Sigmoid colon (tissue), 7 donors: Measurements from ENCODE around the gene EME1. TPM values are rescaled to one million over a fixed set of nuclear protein-coding genes. Genes with fewer than 3 reads are reported as not detected.
A peak's percentile ranks its signal among the peaks of the same experiment; 100 is the strongest.

Experiments used
- DNase-seq: peaks from one replicate; pipeline ENCODE4 v3.0.0-alpha.2; 2019
- H3K27ac ChIP-seq, 4 donors: fragments of 200-600 bp; sonication (generic); one replicate each; pipeline ENCODE4 v1.5.1; 2016 to 2019; ENCODE audit warnings: mild to moderate bottlenecking in 1 of 4
- H3K27me3 ChIP-seq, 3 donors: fragments of 200-600 bp; sonication (generic); one replicate each; pipeline ENCODE4 v1.5.1; 2019; ENCODE audit warnings: mild to moderate bottlenecking in 1 of 3
- H3K36me3 ChIP-seq, 4 donors: fragments of 200-600 bp; sonication (generic); one replicate each; pipeline ENCODE4 v1.5.1; 2016 to 2019
- H3K4me1 ChIP-seq, 4 donors: fragments of 200-600 bp; sonication (generic); one replicate each; pipeline ENCODE4 v1.5.1; 2017 to 2019
- H3K4me3 ChIP-seq, 4 donors: fragments of 200-600 bp; sonication (generic); one replicate each; pipeline ENCODE4 v1.5.1; 2017 to 2019; ENCODE audit warnings: mild to moderate bottlenecking in 2 of 4, moderate library complexity in 1 of 4
- H3K9me3 ChIP-seq, 4 donors: fragments of 200-600 bp in 3 of 4; sonication (generic) in 3 of 4; one replicate each; pipeline versions ENCODE4 v1.5.1 to v1.6.1; 2013 to 2019
- EP300 ChIP-seq, 4 donors: sonication (generic); formaldehyde crosslinking; IDR thresholded peaks; one replicate each; pipeline ENCODE4 v1.6.1; 2017; ENCODE audit warnings: antibody characterized with exemption in 4 of 4
- POLR2A ChIP-seq, 2 donors: fragments of 450-650 bp; IDR thresholded peaks; one replicate each; pipeline ENCODE4 v1.6.1; 2016; ENCODE audit warnings: antibody characterized with exemption in 2 of 2, mild to moderate bottlenecking in 2 of 2, moderate library complexity in 2 of 2
- POLR2AphosphoS5 ChIP-seq, 4 donors: sonication (generic); formaldehyde crosslinking; IDR thresholded peaks; one replicate each; pipeline ENCODE4 v1.6.1; 2017; ENCODE audit warnings: antibody characterized with exemption in 4 of 4
- WGBS, 2 donors: extraction: QIAGEN DNeasy Blood & Tissue Kit; methylation state at CpG; one replicate each; pipeline ENCODE4 v1.1.7; 2013; 5-methylcytosine and 5-hydroxymethylcytosine counted together
- intact Hi-C: fragments of 100-400 bp; cut with DNase I; formaldehyde crosslinking; loops from one replicate; pipeline ENCODE4 v1.15.1; 2023
- polyA plus RNA-seq, 3 donors: library from polyadenylated mRNA; stranded (reverse); fragments of 200-250 nt; gene quantifications; one replicate each; pipeline ENCODE4 v1.2.3, GENCODE V29; 2013
- total RNA-seq, 4 donors: library from RNA; depleted of rRNA; stranded (reverse); fragments of >200 nt; gene quantifications; one replicate each; pipeline ENCODE4 v1.1.0, GENCODE V29; 2016
- TF ChIP-seq, protein P1 (sequence below), 4 experiments: fragments of 450-650 bp in 3 of 4; fragments of 200-600 bp in 1 of 4; IDR thresholded peaks; one replicate each; pipeline ENCODE4 v1.5.1; 2016 to 2019; ENCODE audit warnings: antibody characterized with exemption in 4 of 4, mild to moderate bottlenecking in 3 of 4, moderate library complexity in 2 of 4
- donor health status: healthy with polysubstance abuse.
- donor health status: Bipolar disorder and iron deficiency.
- donor health status: healthy.

Gene EME1
- total and polyA plus RNA-seq, 7 donors, result 0.36 to 3.5 (median 1.2) TPM; not detected in 4

DNA sequence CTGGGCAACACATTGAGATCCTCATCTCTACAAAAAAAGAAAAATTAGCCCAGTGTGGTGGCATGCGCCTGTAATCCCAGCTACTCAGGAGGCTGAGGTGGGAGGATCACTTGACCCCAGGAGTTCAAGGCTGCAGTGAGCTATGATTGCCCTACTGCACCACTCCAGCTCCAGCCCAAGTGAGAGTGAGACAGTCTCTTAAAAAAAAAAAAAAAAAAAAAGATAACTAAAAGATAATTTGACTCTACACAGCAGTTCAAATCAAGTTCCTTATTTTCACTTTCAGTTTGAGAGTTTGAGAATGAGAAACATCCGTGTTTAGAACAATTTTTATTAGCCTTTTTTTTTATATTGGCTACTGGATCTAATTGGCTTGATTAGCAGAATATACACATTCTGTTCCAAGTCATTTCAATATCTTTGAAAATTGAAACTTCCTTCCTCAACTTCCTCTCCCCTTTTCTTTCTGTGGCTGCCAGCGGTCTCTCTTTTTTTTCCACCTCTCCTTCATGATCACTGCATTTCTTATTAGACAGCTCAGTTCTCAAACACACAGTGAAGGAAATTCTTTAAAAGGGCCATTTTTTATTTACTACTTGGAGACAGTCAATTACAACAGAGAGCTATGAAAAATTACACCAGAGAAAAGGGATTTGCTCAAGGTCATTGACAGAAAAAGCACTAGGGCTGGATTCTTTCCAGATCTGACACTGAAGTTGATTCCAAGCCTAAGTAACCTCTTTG, 48.5 kb downstream of the EME1 start:
- DNase-seq, result no peak
- H3K4me1 ChIP-seq, result peaks cover 0 to 20% (median 14%) of the 10 kb centered on the region in 4 donors
- intact Hi-C loops, result no loop called here
- H3K27me3 ChIP-seq, result no peaks in the 10 kb centered on the region
- peak overlapping the region; percentile 51 to 65 (median 52) for H3K27ac ChIP-seq
- peak overlapping the region in 3 of 4 donors; percentile 4 to 20 (median 15) for H3K4me3 ChIP-seq
- TF ChIP-seq EP300 (IDR thresholded peaks at IDR 0.05), result no peak
- no peak for TF ChIP-seq POLR2A (IDR thresholded peaks at IDR 0.05)
- TF ChIP-seq, protein P1, sequence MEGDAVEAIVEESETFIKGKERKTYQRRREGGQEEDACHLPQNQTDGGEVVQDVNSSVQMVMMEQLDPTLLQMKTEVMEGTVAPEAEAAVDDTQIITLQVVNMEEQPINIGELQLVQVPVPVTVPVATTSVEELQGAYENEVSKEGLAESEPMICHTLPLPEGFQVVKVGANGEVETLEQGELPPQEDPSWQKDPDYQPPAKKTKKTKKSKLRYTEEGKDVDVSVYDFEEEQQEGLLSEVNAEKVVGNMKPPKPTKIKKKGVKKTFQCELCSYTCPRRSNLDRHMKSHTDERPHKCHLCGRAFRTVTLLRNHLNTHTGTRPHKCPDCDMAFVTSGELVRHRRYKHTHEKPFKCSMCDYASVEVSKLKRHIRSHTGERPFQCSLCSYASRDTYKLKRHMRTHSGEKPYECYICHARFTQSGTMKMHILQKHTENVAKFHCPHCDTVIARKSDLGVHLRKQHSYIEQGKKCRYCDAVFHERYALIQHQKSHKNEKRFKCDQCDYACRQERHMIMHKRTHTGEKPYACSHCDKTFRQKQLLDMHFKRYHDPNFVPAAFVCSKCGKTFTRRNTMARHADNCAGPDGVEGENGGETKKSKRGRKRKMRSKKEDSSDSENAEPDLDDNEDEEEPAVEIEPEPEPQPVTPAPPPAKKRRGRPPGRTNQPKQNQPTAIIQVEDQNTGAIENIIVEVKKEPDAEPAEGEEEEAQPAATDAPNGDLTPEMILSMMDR (IDR thresholded peaks at IDR 0.05), result no peak
- no peak for TF ChIP-seq POLR2AphosphoS5 (IDR thresholded peaks at IDR 0.05)
- WGBS, 2 donors, result 30 to 47% methylated on average over 3 of the region's 3 CpGs
- no peaks in the 10 kb centered on the region for H3K9me3 ChIP-seq
- H3K36me3 ChIP-seq, result no peaks in the 10 kb centered on the region

DNA sequence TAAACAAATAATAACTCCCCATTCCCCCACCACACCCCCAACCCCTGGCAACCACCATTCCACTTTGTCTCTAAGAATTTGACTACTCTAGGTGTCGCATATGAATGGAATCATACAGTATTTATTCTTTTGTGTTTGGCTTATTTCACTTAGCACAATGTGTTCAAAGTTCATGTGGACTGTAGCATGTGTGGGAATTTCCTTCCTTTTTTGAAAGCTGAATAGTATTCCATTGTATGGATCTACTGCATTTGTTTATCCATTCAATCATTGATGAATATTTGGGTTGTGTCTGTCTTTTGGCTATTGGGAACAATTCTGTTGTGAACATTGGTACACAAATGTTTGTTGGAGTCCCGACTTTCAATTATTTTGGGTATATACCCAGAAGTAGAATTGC, 49.7 kb downstream of the EME1 start:
- Histone ChIP-seq H3K27ac (no peak overlapping the region), H3K9me3 (no peaks in the 10 kb centered on the region), H3K36me3 (no peaks in the 10 kb centered on the region), H3K4me1 (peaks cover 0 to 32% (median 26%) of the 10 kb centered on the region in 4 donors), H3K27me3 (no peaks in the 10 kb centered on the region), H3K4me3 (no peak overlapping the region)
- TF ChIP-seq, protein P1 (IDR thresholded peaks at IDR 0.05), result no peak
- no peak for TF ChIP-seq POLR2AphosphoS5 (IDR thresholded peaks at IDR 0.05)
- no peak for TF ChIP-seq POLR2A (IDR thresholded peaks at IDR 0.05)
- TF ChIP-seq EP300 (IDR thresholded peaks at IDR 0.05), result no peak
- intact Hi-C loops, result no loop called here
- DNase-seq, result no peak
- 84 to 92% methylated on average over 2 of the region's 2 CpGs for WGBS, 2 donors

DNA sequence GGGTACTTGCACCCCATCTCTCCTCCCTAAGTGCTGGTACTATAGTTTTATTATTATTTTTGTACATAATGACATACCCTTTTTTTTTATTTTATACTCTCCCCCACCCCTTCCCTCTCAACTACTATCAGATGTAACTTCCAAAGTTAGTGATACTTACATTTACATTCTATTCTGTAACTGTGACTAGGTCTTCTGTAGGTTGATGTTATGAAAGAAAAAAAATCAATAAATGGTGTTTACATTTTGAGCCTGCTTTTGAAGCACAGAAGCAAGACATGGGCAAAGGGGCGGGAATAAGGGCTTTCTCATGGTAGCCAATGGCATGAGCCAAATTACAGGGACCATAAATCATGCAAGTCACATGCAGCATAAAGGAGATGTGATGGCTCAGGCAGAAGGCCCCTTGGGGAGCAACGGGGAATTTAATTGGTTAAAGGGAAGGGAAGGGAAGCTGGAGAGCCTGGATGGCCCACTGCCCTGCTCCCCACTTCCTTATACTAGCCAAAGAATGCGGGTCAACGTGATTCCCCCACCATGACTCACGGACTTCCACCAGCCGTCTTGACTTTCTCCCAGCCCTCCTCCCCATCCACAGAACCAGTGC, 50.6 kb downstream of the EME1 start:
- peak; percentile 66 for DNase-seq
- Histone ChIP-seq H3K4me3 (no peak overlapping the region), H3K27ac (no peak overlapping the region), H3K9me3 (no peaks in the 10 kb centered on the region), H3K4me1 (peaks cover 0 to 38% (median 28%) of the 10 kb centered on the region in 4 donors), H3K36me3 (no peaks in the 10 kb centered on the region), H3K27me3 (no peaks in the 10 kb centered on the region)
- no peak for TF ChIP-seq POLR2AphosphoS5 (IDR thresholded peaks at IDR 0.05)
- TF ChIP-seq EP300 (IDR thresholded peaks at IDR 0.05), result no peak
- TF ChIP-seq, protein P1 (IDR thresholded peaks at IDR 0.05), result no peak
- TF ChIP-seq POLR2A (IDR thresholded peaks at IDR 0.05), result no peak
- intact Hi-C loops, result no loop called here
- 58 to 71% methylated on average over 6 of the region's 6 CpGs for WGBS, 2 donors

DNA sequence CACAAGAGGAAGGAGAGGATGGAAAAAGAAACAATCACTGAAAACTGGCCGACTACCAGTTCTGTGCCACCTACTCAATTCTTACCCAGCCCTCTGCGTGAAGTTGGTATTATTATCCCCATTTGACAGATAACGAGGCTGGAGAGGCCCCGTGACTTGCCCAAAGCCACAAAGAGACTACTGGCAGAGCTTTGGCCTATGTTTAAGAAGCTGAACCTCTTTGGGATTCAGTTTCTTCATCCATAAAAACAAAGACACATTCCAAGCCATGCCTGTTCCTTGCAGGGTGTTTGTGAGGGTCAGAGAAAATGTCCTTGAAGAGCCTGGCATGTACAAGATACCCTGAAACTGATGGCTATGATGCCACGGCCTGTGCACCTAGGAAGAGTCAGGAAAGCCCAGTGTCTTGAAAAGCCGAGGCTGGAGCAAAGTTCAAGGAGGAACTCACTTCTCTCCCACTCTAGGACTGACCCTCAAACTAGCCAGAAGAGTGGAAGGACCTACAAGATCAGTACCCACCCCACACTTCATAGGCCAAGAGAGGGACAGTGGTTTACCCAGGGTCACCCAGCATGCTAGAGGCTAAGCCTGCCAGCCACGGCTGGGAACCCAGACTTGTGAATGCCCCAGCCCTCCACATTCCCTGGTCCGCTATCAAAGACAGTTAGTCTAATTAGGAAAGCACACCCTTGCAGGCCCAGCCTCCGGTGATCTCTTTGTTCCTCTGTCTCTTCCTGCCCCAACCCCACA, 51.4 kb downstream of the EME1 start:
- no peaks in the 10 kb centered on the region for H3K27me3 ChIP-seq
- intact Hi-C loops, result no loop called here
- DNase-seq, result no peak
- no peaks in the 10 kb centered on the region for H3K9me3 ChIP-seq
- H3K4me1 ChIP-seq, result peaks cover 0 to 38% (median 28%) of the 10 kb centered on the region in 4 donors
- no peak overlapping the region for H3K27ac ChIP-seq
- H3K4me3 ChIP-seq, result no peak overlapping the region
- no peaks in the 10 kb centered on the region for H3K36me3 ChIP-seq
- WGBS, 2 donors, result 79 to 85% methylated on average over 9 of the region's 9 CpGs
- TF ChIP-seq EP300 (IDR thresholded peaks at IDR 0.05), result no peak
- TF ChIP-seq POLR2AphosphoS5 (IDR thresholded peaks at IDR 0.05), result no peak
- TF ChIP-seq POLR2A (IDR thresholded peaks at IDR 0.05), result no peak
- TF ChIP-seq, protein P1 (IDR thresholded peaks at IDR 0.05), result no peak
